OCI-LY7 (cell line): Measurements from ENCODE around the gene KLF8. TPM values are rescaled to one million over a fixed set of nuclear protein-coding genes. Genes with fewer than 3 reads are reported as not detected.
A peak's percentile ranks its signal among the peaks of the same experiment; 100 is the strongest.

Experiments
- BruUV-seq: library from RNA; stranded (reverse); fragments of 400-500 nt; replicated peaks from 2 replicates; lab custom pipeline; 2021; lab: Mats Ljungman, UMichigan
- CTCF ChIA-PET: fragments of 300-600 bp; sonication (Branson Sonifier 250); formaldehyde crosslinking; loops from one replicate; lab custom pipeline; 2022; ENCODE audit warnings: antibody characterized with exemption; ENCODE audit not compliant: unreplicated experiment; lab: Charles Lee
- POLR2A ChIA-PET: fragments of 300-600 bp; sonication (Branson Sonifier 250); formaldehyde crosslinking; loops from one replicate; lab custom pipeline; 2022; ENCODE audit warnings: antibody characterized with exemption; lab: Charles Lee
- DNase-seq: peaks from one replicate; pipeline ENCODE4 v3.0.0-alpha.2; 2015; ENCODE audit warnings: low spot score
- H2AFZ ChIP-seq: fragments of 200-600 bp; sonication (generic), shearing (Covaris generic); 2 replicates; pipeline ENCODE4 v1.6.1; 2014; ENCODE audit warnings: mild to moderate bottlenecking, antibody characterized with exemption, low read length, moderate library complexity
- H3K27ac ChIP-seq: fragments of 200-600 bp; sonication (generic); 2 replicates; pipeline ENCODE4 v1.5.1; 2014; ENCODE audit warnings: mixed run types, low read depth, mild to moderate bottlenecking, moderate library complexity, low read length, inconsistent platforms; ENCODE audit not compliant: poor library complexity, severe bottlenecking
- H3K36me3 ChIP-seq: fragments of 200-600 bp; sonication (generic); 2 replicates; pipeline ENCODE4 v1.6.1; 2014; ENCODE audit warnings: mild to moderate bottlenecking, antibody characterized with exemption, low read length, moderate library complexity, mixed read lengths; ENCODE audit not compliant: insufficient read depth
- H3K4me1 ChIP-seq: fragments of 200-600 bp; sonication (generic); 2 replicates; pipeline ENCODE4 v1.5.1; 2014; ENCODE audit warnings: mild to moderate bottlenecking, low read length; ENCODE audit not compliant: insufficient read depth, poor library complexity, severe bottlenecking
- H3K4me2 ChIP-seq: fragments of 200-600 bp; sonication (generic); 2 replicates; pipeline ENCODE4 v1.6.1; 2014; ENCODE audit warnings: mild to moderate bottlenecking, low read length
- H3K4me3 ChIP-seq: fragments of 200-600 bp; sonication (generic); 2 replicates; pipeline ENCODE4 v1.5.1; 2014; ENCODE audit warnings: mild to moderate bottlenecking, low read depth, low read length; ENCODE audit not compliant: poor library complexity, severe bottlenecking
- H3K79me2 ChIP-seq: fragments of 200-600 bp; sonication (generic); 2 replicates; pipeline ENCODE4 v1.6.1; 2016; ENCODE audit warnings: low read depth, mild to moderate bottlenecking, low read length, moderate library complexity, mixed read lengths; ENCODE audit not compliant: insufficient read depth
- H3K9me2 ChIP-seq: fragments of 200-600 bp; sonication (generic); 2 replicates; pipeline ENCODE4 v1.6.1; 2016; ENCODE audit warnings: mild to moderate bottlenecking, low read length, mixed read lengths; ENCODE audit not compliant: insufficient read depth
- H3K9me3 ChIP-seq: fragments of 200-600 bp; sonication (generic); 2 replicates; pipeline ENCODE4 v1.6.1; 2014; ENCODE audit warnings: mild to moderate bottlenecking, mixed run types, low read length, mixed read lengths
- H4K20me1 ChIP-seq: fragments of 200-600 bp; sonication (generic); 2 replicates; pipeline ENCODE4 v1.6.1; 2014; ENCODE audit warnings: mild to moderate bottlenecking, antibody characterized with exemption, low read length, moderate library complexity, mixed read lengths; ENCODE audit not compliant: insufficient read depth
- EZH2phosphoT487 ChIP-seq: fragments of 200-600 bp; sonication (generic); IDR thresholded peaks from 2 replicates; pipeline ENCODE4 v1.6.1; 2018; ENCODE audit warnings: low read depth, borderline replicate concordance, mild to moderate bottlenecking, mixed run types, antibody characterized with exemption, low read length, moderate library complexity, mixed read lengths
- intact Hi-C: fragments of 100-400 bp; cut with micrococcal nuclease; formaldehyde crosslinking; loops from one replicate; pipeline ENCODE4 v1.10.0; 2022; ENCODE audit not compliant: unreplicated experiment
- total RNA-seq, 2 experiments: library from RNA; depleted of rRNA in 1 of 2; stranded (reverse); fragments of >200 nt in 1 of 2; shearing (Covaris generic) in 1 of 2; gene quantifications; 2 replicates each; pipeline ENCODE4 v1.2.3, GENCODE V29; 2014 to 2022
- TF ChIP-seq, protein P1 (sequence below): fragments of 200-600 bp; sonication (generic); conservative IDR thresholded peaks from 2 replicates; pipeline ENCODE4 v1.5.1; 2014; ENCODE audit warnings: mild to moderate bottlenecking, antibody characterized with exemption, low read length, moderate library complexity, mixed read lengths

Gene KLF8
- total RNA-seq, 2 experiments from 2014 or later: not detected

DNA sequence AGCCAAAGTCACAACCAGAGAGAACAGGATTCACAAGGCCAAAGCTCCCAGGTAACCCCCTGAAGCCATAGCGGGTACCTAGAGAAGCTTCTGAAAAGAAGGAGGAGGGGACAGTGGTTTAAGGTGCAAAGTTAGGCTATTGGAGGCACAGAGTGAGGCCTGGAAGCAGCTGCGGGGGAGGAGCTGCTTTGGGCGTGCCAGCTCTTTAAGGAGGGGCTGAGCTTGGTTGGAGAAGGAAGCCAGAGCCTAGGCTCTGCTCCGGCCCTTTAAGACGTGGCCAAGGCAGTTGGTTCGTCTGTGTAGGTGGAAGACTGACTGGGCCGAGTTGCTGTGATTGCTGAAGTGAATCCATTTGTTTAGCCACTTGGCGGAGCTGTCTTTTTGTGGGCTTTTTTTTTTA lies 1.5 kb downstream of the KLF8 start:
- no peak for TF ChIP-seq EZH2phosphoT487
- TF ChIP-seq, protein P1, sequence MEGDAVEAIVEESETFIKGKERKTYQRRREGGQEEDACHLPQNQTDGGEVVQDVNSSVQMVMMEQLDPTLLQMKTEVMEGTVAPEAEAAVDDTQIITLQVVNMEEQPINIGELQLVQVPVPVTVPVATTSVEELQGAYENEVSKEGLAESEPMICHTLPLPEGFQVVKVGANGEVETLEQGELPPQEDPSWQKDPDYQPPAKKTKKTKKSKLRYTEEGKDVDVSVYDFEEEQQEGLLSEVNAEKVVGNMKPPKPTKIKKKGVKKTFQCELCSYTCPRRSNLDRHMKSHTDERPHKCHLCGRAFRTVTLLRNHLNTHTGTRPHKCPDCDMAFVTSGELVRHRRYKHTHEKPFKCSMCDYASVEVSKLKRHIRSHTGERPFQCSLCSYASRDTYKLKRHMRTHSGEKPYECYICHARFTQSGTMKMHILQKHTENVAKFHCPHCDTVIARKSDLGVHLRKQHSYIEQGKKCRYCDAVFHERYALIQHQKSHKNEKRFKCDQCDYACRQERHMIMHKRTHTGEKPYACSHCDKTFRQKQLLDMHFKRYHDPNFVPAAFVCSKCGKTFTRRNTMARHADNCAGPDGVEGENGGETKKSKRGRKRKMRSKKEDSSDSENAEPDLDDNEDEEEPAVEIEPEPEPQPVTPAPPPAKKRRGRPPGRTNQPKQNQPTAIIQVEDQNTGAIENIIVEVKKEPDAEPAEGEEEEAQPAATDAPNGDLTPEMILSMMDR: no peak
- CTCF ChIA-PET: no interaction called here

DNA sequence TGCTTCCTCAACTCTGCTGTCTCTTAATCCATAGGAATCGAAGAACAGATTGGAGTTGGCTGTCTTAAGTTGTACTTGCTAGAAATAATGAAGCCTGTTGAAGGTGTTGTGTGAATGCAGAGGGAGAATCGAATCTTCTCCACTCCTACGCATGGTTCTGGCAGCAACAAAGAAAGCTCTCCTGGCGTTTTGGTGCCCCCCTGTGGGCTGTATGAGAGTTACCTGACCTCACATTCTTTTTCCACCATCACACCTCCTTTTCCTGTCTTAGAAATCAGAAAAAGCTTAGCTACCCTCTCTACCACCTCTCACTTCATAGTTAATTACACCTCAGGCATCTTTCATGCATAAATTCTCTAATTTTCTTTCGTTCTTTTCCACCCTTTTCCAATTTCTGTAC lies 16.3 kb downstream of the KLF8 start:
- Histone ChIP-seq H3K36me3 (no peaks in the 10 kb centered on the region), H3K27ac (no peak overlapping the region), H4K20me1 (no peaks in the 10 kb centered on the region), H3K9me2 (no peaks in the 10 kb centered on the region), H3K4me2 (no peak overlapping the region), H3K4me3 (no peak overlapping the region), H3K79me2 (no peaks in the 10 kb centered on the region), H2AFZ (no peak overlapping the region), H3K9me3 (no peaks in the 10 kb centered on the region), H3K4me1 (no peaks in the 10 kb centered on the region)
- peak; percentile 34 for DNase-seq
- BruUV-seq: no TSS peak
- TF ChIP-seq, protein P1: peak; percentile 76
- TF ChIP-seq EZH2phosphoT487: no peak
- intact Hi-C loops: no loop called here
- ChIA-PET CTCF (no interaction called here), POLR2A (no interaction called here)

More for the DNA sequence above, 1.5 kb downstream of the KLF8 start:
- Histone ChIP-seq H3K4me3 (no peak overlapping the region), H3K27ac (no peak overlapping the region), H3K79me2 (no peaks in the 10 kb centered on the region), H3K9me2 (no peaks in the 10 kb centered on the region), H3K9me3 (no peaks in the 10 kb centered on the region), H3K4me2 (no peak overlapping the region), H3K36me3 (no peaks in the 10 kb centered on the region), H2AFZ (no peak overlapping the region), H4K20me1 (no peaks in the 10 kb centered on the region), H3K4me1 (no peaks in the 10 kb centered on the region)
- POLR2A ChIA-PET: interaction anchor here (0.8 kb wide), 1 partner anchor 10 kb away, joined by 4 read pairs; no protein-coding TSS in a partner anchor
- intact Hi-C loops: no loop called here
- DNase-seq: no peak
- BruUV-seq: no TSS peak

- Histone ChIP-seq H3K4me2 (no peak overlapping the region), H3K9me3 (no peaks in the 10 kb centered on the region), H3K9me2 (no peaks in the 10 kb centered on the region), H3K27ac (no peak overlapping the region), H3K4me1 (no peaks in the 10 kb centered on the region), H3K36me3 (no peaks in the 10 kb centered on the region), H4K20me1 (no peaks in the 10 kb centered on the region), H3K4me3 (no peak overlapping the region), H2AFZ (no peak overlapping the region), H3K79me2 (no peaks in the 10 kb centered on the region)
- POLR2A ChIA-PET: no interaction called here
- intact Hi-C loops: no loop called here
- no TSS peak for BruUV-seq
- TF ChIP-seq, protein P1: no peak
- no peak for TF ChIP-seq EZH2phosphoT487
- no peak for DNase-seq
- CTCF ChIA-PET: no interaction called here
These were observed 21.9 kb downstream of the KLF8 start for GRCh38 chrX:56253832-56254703.
